Liver (tissue), 9 donors: ENCODE measurements around the gene ITGA2. TPM values are rescaled to one million over a fixed set of nuclear protein-coding genes. Genes with fewer than 3 reads are reported as not detected.

ENCODE experiments used
- DNase-seq: peaks from one replicate; pipeline ENCODE4 v3.0.0-alpha.2; 2017; ENCODE audit warnings: low spot score
- H3K27ac ChIP-seq, 2 donors: one replicate each; pipeline ENCODE4 v1.7.0; 2013; ENCODE audit warnings: inconsistent platforms in 2 of 2, low read length in 2 of 2, control low read depth in 1 of 2, low read depth in 1 of 2, mild to moderate bottlenecking in 1 of 2
- H3K27me3 ChIP-seq, 4 donors: one replicate each; pipeline versions ENCODE4 v1.6.1 to v1.7.0; 2013; ENCODE audit warnings: low read length in 3 of 4, inconsistent platforms in 1 of 4, mild to moderate bottlenecking in 1 of 4, moderate library complexity in 1 of 4; ENCODE audit not compliant: control insufficient read depth in 4 of 4, insufficient read depth in 4 of 4
- H3K36me3 ChIP-seq, 4 donors: one replicate each; pipeline versions ENCODE4 v1.6.1 to v1.7.0; 2013; ENCODE audit warnings: low read length in 3 of 4, mild to moderate bottlenecking in 3 of 4, low read depth in 1 of 4, moderate library complexity in 1 of 4; ENCODE audit not compliant: control insufficient read depth in 4 of 4, insufficient read depth in 3 of 4
- H3K4me1 ChIP-seq, 4 donors: one replicate each; pipeline versions ENCODE4 v1.6.1 to v1.7.0; 2013; ENCODE audit warnings: low read length in 3 of 4, mild to moderate bottlenecking in 3 of 4, moderate library complexity in 1 of 4; ENCODE audit not compliant: control insufficient read depth in 4 of 4, insufficient read depth in 4 of 4
- H3K4me3 ChIP-seq, 3 donors: one replicate each; pipeline versions ENCODE4 v1.6.1 to v1.7.0; 2013; ENCODE audit warnings: low read length in 3 of 3, control low read depth in 1 of 3, low read depth in 1 of 3, mild to moderate bottlenecking in 1 of 3
- H3K9ac ChIP-seq, 2 donors: one replicate each; pipeline ENCODE4 v1.7.0; 2013; ENCODE audit warnings: low read length in 2 of 2, mild to moderate bottlenecking in 2 of 2, moderate library complexity in 2 of 2, control low read depth in 1 of 2, low read depth in 1 of 2
- H3K9me3 ChIP-seq, 4 donors: one replicate each; pipeline versions ENCODE4 v1.6.1 to v1.7.0; 2013; ENCODE audit warnings: low read length in 3 of 4; ENCODE audit not compliant: control insufficient read depth in 4 of 4
- GABPA ChIP-seq, 2 donors: IDR thresholded peaks in 1 of 2; conservative IDR thresholded peaks in 1 of 2; 2 replicates each; pipeline ENCODE4 v1.6.1; 2016; ENCODE audit warnings: antibody characterized with exemption in 2 of 2, mild to moderate bottlenecking in 1 of 2, moderate library complexity in 1 of 2
- HNF4G ChIP-seq: IDR thresholded peaks from 2 replicates; pipeline ENCODE4 v1.6.1; 2016; ENCODE audit warnings: antibody characterized with exemption
- JUND ChIP-seq, 2 donors: IDR thresholded peaks; 2 replicates each; pipeline ENCODE4 v1.6.1; 2016; ENCODE audit warnings: antibody characterized with exemption in 2 of 2
- NR2F2 ChIP-seq: IDR thresholded peaks from 2 replicates; pipeline ENCODE4 v1.6.1; 2016; ENCODE audit warnings: antibody characterized with exemption
- SP1 ChIP-seq: IDR thresholded peaks from 2 replicates; pipeline ENCODE4 v1.6.1; 2018; ENCODE audit warnings: antibody characterized with exemption, mild to moderate bottlenecking
- TAF1 ChIP-seq: conservative IDR thresholded peaks from 2 replicates; pipeline ENCODE4 v1.6.1; 2016; ENCODE audit warnings: antibody characterized with exemption, mild to moderate bottlenecking
- WGBS: extraction: QIAGEN DNeasy Blood & Tissue Kit; methylation state at CpG from one replicate; pipeline ENCODE4 v1.1.7; 2013; 5-methylcytosine and 5-hydroxymethylcytosine counted together
- polyA plus RNA-seq, 2 donors: library from polyadenylated mRNA; stranded (reverse) in 1 of 2; unstranded in 1 of 2; fragments of 200-250 nt in 1 of 2; fragments of >200 nt in 1 of 2; fragmentation: Nextera tagmentation in 1 of 2; extraction: Ambion mirVana in 1 of 2; gene quantifications; one replicate each; pipeline versions ENCODE4 v1.2.1 to v1.2.3, GENCODE V29; 2013 to 2015
- total RNA-seq, 2 donors: library from RNA; depleted of rRNA; stranded (reverse); fragments of >200 nt; gene quantifications; one replicate each; pipeline ENCODE4 v1.2.3, GENCODE V29; 2014
- TF ChIP-seq, protein P1 (sequence below): IDR thresholded peaks from 2 replicates; pipeline ENCODE4 v1.6.1; 2016; ENCODE audit warnings: antibody characterized with exemption
- TF ChIP-seq, protein P2 (sequence below): IDR thresholded peaks from 2 replicates; pipeline ENCODE4 v1.6.1; 2016; ENCODE audit warnings: antibody characterized with exemption
- TF ChIP-seq, protein P3 (sequence below): fragments of 150-350 bp; IDR thresholded peaks from 2 replicates; pipeline ENCODE4 v1.5.1; 2017; ENCODE audit warnings: improper control_type of control experiment, low read depth, low read length; ENCODE audit not compliant: missing input control
- donor health status: healthy.
- donor health status: healthy.
- donor health status: healthy.
- donor health status: healthy.
- donor health status: healthy.

Gene ITGA2
- total and polyA plus RNA-seq, 4 donors = 0.12 to 0.61 (median 0.33) TPM

DNA sequence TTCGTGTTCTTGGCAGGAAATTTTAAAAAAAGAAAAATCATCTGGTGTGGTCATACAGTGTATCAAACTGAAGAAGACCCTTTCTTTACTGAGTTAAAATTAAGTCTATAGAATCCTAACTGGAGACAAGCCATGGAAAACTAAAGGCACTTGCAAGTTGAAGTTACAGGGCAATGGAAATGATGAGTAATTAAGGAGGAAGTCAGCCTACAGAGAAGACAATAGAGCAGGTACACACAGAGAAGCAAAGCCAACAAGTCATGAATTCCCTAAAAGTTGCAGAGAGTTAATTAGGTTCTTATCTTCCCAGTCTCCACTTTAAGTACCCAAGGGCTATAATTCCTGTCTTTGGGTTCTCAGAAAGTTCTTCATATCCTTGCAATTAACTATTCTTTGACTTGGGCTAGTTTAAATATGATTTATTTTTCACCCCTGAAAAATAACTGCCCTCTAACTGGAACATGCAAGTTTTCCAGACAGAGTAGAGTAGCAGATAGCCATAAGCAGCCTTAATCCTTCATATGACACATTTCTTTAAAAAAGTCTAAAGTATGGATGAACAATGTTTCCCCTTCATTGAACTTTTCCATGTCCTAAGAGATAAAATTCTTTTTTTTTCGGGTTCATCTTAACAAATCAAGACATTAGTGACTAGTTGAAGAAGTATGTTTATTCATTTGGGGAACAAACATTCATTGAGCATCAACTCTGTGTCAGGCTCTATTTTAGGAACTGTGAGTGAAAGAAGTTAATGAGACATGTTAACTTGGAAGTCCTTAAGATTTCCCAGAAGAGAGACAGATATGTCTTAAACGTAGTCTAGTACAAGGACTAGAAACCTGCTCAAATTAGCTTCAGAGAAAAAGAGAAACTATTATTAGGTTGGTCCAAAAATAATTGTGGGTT is 5.2 kb upstream of the ITGA2 start:
- WGBS = 55% methylated on average over 3 of the region's 3 CpGs
- no peak overlapping the region for H3K27ac ChIP-seq
- no peak overlapping the region for H3K4me3 ChIP-seq

DNA sequence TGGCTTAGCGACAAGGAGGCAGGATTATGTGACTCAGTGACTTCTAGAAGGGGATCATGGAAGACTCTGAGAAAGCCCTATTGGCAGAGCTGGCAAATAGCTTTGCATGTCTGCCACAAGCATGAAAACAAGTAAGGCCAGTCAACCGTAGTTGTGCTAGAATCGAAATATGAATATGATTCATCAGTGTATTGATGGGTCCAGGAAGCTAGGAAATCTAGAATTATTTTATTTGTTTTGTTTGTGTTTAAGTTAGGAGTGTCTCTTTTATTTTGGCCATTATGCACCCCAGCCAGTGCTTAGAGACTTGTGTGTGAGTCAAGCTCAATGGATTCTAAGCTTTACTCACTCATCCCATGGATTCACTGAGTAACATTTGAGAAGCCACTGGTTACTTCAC is 3.8 kb upstream of the ITGA2 start:
- Histone ChIP-seq H3K4me3 (no peak overlapping the region), H3K9me3 (no peaks in the 10 kb centered on the region), H3K9ac (no peak overlapping the region), H3K27me3 (peaks cover 0 to 4% (median 0%) of the 10 kb centered on the region in 4 donors), H3K36me3 (no peaks in the 10 kb centered on the region), H3K4me1 (peaks cover 0 to 16% (median 9%) of the 10 kb centered on the region in 4 donors), H3K27ac (no peak overlapping the region)
- TF ChIP-seq, protein P1, sequence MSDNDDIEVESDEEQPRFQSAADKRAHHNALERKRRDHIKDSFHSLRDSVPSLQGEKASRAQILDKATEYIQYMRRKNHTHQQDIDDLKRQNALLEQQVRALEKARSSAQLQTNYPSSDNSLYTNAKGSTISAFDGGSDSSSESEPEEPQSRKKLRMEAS = no peak
- TF ChIP-seq, protein P2, sequence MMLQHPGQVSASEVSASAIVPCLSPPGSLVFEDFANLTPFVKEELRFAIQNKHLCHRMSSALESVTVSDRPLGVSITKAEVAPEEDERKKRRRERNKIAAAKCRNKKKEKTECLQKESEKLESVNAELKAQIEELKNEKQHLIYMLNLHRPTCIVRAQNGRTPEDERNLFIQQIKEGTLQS = no peak
- WGBS = 92% methylated on average over 3 of the region's 3 CpGs
- no peak for DNase-seq

More for the DNA sequence above, 5.2 kb upstream of the ITGA2 start:
- Histone ChIP-seq H3K4me1 (peaks cover 0 to 4% (median 0%) of the 10 kb centered on the region in 4 donors), H3K36me3 (no peaks in the 10 kb centered on the region), H3K9me3 (no peaks in the 10 kb centered on the region), H3K9ac (no peak overlapping the region), H3K27me3 (no peaks in the 10 kb centered on the region)
- TF ChIP-seq NR2F2 (no peak), TAF1 (no peak), SP1 (no peak), JUND (IDR thresholded peaks at IDR 0.05) (no peak)
- TF ChIP-seq, protein P3, sequence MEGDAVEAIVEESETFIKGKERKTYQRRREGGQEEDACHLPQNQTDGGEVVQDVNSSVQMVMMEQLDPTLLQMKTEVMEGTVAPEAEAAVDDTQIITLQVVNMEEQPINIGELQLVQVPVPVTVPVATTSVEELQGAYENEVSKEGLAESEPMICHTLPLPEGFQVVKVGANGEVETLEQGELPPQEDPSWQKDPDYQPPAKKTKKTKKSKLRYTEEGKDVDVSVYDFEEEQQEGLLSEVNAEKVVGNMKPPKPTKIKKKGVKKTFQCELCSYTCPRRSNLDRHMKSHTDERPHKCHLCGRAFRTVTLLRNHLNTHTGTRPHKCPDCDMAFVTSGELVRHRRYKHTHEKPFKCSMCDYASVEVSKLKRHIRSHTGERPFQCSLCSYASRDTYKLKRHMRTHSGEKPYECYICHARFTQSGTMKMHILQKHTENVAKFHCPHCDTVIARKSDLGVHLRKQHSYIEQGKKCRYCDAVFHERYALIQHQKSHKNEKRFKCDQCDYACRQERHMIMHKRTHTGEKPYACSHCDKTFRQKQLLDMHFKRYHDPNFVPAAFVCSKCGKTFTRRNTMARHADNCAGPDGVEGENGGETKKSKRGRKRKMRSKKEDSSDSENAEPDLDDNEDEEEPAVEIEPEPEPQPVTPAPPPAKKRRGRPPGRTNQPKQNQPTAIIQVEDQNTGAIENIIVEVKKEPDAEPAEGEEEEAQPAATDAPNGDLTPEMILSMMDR = no peak
- DNase-seq = no peak

DNA sequence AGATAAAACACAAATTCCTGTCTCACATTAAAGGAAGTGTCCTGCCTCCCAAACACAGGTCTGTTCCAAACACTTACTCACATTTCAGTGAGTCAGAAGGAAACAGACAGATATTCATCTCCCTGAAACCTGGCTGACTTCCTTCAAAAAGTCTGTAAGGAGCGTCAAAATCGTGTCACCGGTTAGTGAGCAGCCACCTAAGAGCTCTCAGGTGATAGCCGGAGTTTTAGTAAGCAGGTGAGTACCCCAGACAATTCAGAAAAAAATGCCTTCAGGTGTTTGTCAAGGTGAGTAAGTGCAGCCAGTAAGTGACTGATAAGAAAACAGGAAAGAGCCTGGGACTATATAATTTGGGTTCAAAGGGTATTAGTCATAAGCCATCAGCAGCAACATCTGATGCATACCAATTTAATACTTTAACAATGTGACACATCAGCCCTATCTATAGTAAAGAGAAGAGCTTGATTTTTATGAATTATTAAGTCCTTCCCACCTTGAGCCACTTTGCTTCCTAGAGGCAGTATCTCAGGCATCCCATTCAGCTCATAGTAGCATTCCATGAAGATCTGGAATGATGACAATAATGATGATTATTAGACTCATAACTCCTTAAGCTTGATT is 1.3 kb upstream of the ITGA2 start:
- no peak for TF ChIP-seq HNF4G
- TF ChIP-seq, protein P2 = no peak
- no peak for TF ChIP-seq GABPA (IDR thresholded peaks at IDR 0.05 in 1 of 2, conservative IDR thresholded peaks at IDR 0.05 in 1 of 2)
- no peaks in the 10 kb centered on the region for H3K9me3 ChIP-seq
- no peak overlapping the region for H3K27ac ChIP-seq
- no peak for DNase-seq
- H3K9ac ChIP-seq = no peak overlapping the region
- no peak overlapping the region for H3K4me3 ChIP-seq
- H3K27me3 ChIP-seq = peaks cover 0 to 4% (median 0%) of the 10 kb centered on the region in 4 donors
- peaks cover 0 to 16% (median 9%) of the 10 kb centered on the region in 4 donors for H3K4me1 ChIP-seq
- H3K36me3 ChIP-seq = no peaks in the 10 kb centered on the region
- WGBS = 65% methylated on average over 4 of the region's 4 CpGs
